CD14-positive monocyte (primary cell): ENCODE measurements around the gene B3GNT2. TPM values are rescaled to one million over a fixed set of nuclear protein-coding genes. Genes with fewer than 3 reads are reported as not detected.

Experiments
- DNase-seq, 3 donors: peaks; one replicate each; pipeline ENCODE4 v3.0.0-alpha.2; 2011 to 2022
- H2AFZ ChIP-seq: 2 replicates; pipeline ENCODE4 v1.6.0; 2012; ENCODE audit warnings: mild to moderate bottlenecking, low read depth, low read length, inconsistent platforms; ENCODE audit not compliant: insufficient read depth, poor library complexity, severe bottlenecking
- H3K27ac ChIP-seq, 2 donors: 1 replicate in 1 of 2; 2 replicates in 1 of 2; pipeline ENCODE4 v1.5.1; 2012 to 2013; ENCODE audit warnings: low read length in 2 of 2, control low read depth in 1 of 2, inconsistent platforms in 1 of 2, low read depth in 1 of 2, mild to moderate bottlenecking in 1 of 2
- H3K27me3 ChIP-seq, 2 donors: one replicate each; pipeline versions ENCODE4 v1.6.0 to v1.6.1; 2011 to 2013; ENCODE audit warnings: low read length in 2 of 2; ENCODE audit not compliant: control insufficient read depth in 2 of 2, insufficient read depth in 2 of 2
- H3K36me3 ChIP-seq, 2 donors: replicated peaks in 1 of 2; 1 replicate in 1 of 2; 2 replicates in 1 of 2; pipeline versions ENCODE4 v1.5.1 to v1.6.1; 2012 to 2013; ENCODE audit warnings: low read length in 2 of 2, control low read depth in 1 of 2, inconsistent platforms in 1 of 2, mild to moderate bottlenecking in 1 of 2; ENCODE audit not compliant: insufficient read depth in 2 of 2, control insufficient read depth in 1 of 2
- H3K4me1 ChIP-seq, 2 donors: 1 replicate in 1 of 2; 2 replicates in 1 of 2; pipeline versions ENCODE4 v1.5.1 to v1.6.1; 2012 to 2013; ENCODE audit warnings: low read length in 2 of 2, control low read depth in 1 of 2, inconsistent platforms in 1 of 2, mild to moderate bottlenecking in 1 of 2, moderate library complexity in 1 of 2; ENCODE audit not compliant: insufficient read depth in 2 of 2, control insufficient read depth in 1 of 2
- H3K4me2 ChIP-seq: replicated peaks from 2 replicates; pipeline ENCODE3; 2012; ENCODE audit warnings: low read length, moderate library complexity, mild to moderate bottlenecking; ENCODE audit not compliant: poor library complexity, severe bottlenecking; ENCODE audit errors: extremely low read depth
- H3K4me3 ChIP-seq, 3 experiments: fragments of 200-600 bp in 1 of 3; sonication (generic) in 1 of 3; replicated peaks in 1 of 3; 1 replicate in 2 of 3; 2 replicates in 1 of 3; pipeline ENCODE4 v1.5.1; 2011 to 2013; ENCODE audit warnings: low read length in 3 of 3, mild to moderate bottlenecking in 3 of 3, control low read depth in 2 of 3, low read depth in 2 of 3, inconsistent platforms in 1 of 3, moderate library complexity in 1 of 3
- H3K79me2 ChIP-seq: 2 replicates; pipeline ENCODE4 v1.6.0; 2012; ENCODE audit warnings: mild to moderate bottlenecking, control low read depth, inconsistent platforms, low read length, moderate library complexity; ENCODE audit not compliant: insufficient read depth
- H3K9ac ChIP-seq: 2 replicates; pipeline ENCODE4 v1.6.0; 2017; ENCODE audit warnings: low read length, mild to moderate bottlenecking; ENCODE audit not compliant: insufficient read depth, poor library complexity, severe bottlenecking
- H3K9me3 ChIP-seq, 2 donors: replicated peaks in 1 of 2; 1 replicate in 1 of 2; 2 replicates in 1 of 2; pipeline versions ENCODE4 v1.5.1 to v1.6.1; 2012 to 2013; ENCODE audit warnings: low read length in 2 of 2, control low read depth in 1 of 2; ENCODE audit not compliant: control insufficient read depth in 1 of 2, insufficient read depth in 1 of 2
- H4K20me1 ChIP-seq: 2 replicates; pipeline ENCODE4 v1.6.0; 2012; ENCODE audit warnings: mild to moderate bottlenecking, low read length, control low read depth, moderate library complexity; ENCODE audit not compliant: insufficient read depth
- H3K27ac Mint-ChIP-seq, 7 donors: one replicate each; pipeline ENCODE4 v1.8.0; 2020; ENCODE audit warnings: mild to moderate bottlenecking in 7 of 7, mixed read lengths in 7 of 7, moderate library complexity in 6 of 7, inconsistent platforms in 2 of 7
- H3K27me3 Mint-ChIP-seq, 3 donors: one replicate each; pipeline ENCODE4 v1.8.0; 2021 to 2022; ENCODE audit warnings: low read depth in 3 of 3, mild to moderate bottlenecking in 3 of 3, mixed read lengths in 3 of 3, moderate library complexity in 3 of 3, inconsistent platforms in 1 of 3
- H3K36me3 Mint-ChIP-seq, 2 donors: one replicate each; pipeline ENCODE4 v1.8.0; 2020; ENCODE audit warnings: mixed read lengths in 2 of 2, inconsistent platforms in 1 of 2, mild to moderate bottlenecking in 1 of 2
- H3K4me1 Mint-ChIP-seq: one replicate; pipeline ENCODE4 v1.8.0; 2020; ENCODE audit warnings: mild to moderate bottlenecking, mixed read lengths
- H3K4me3 Mint-ChIP-seq, 2 donors: one replicate each; pipeline ENCODE4 v1.8.0; 2020; ENCODE audit warnings: mild to moderate bottlenecking in 2 of 2, mixed read lengths in 2 of 2, moderate library complexity in 1 of 2
- H3K9me3 Mint-ChIP-seq, 7 donors: one replicate each; pipeline ENCODE4 v1.8.0; 2020 to 2022; ENCODE audit warnings: mixed read lengths in 7 of 7, mild to moderate bottlenecking in 6 of 7, moderate library complexity in 6 of 7, inconsistent platforms in 2 of 7
- WGBS: methylation state at CpG from one replicate; pipeline ENCODE4 v1.1.5; 2013; ENCODE audit warnings: missing lambda C conversion rate; ENCODE audit not compliant: insufficient coverage; 5-methylcytosine and 5-hydroxymethylcytosine counted together
- intact Hi-C, 2 donors: fragments of 100-400 bp; cut with micrococcal nuclease; formaldehyde crosslinking; loops; one replicate each; pipeline versions ENCODE4 v1.15.0 to v1.15.1; 2023
- polyA plus RNA-seq, 3 donors: library from polyadenylated mRNA; depleted of rRNA in 1 of 3; unstranded in 2 of 3; stranded (reverse) in 1 of 3; fragments of 300-500 nt in 2 of 3; fragments of >200 nt in 1 of 3; fragmentation: Illumina TruSeq in 2 of 3; gene quantifications; 1 replicate in 2 of 3; 2 replicates in 1 of 3; pipeline ENCODE4 v1.2.3, GENCODE V29; 2012 to 2021
- TF ChIP-seq, protein P1 (sequence below): fragments of 200-600 bp; IDR thresholded peaks from one replicate; pipeline ENCODE4 v1.8.0; 2022; ENCODE audit warnings: antibody characterized with exemption, mild to moderate bottlenecking

B3GNT2 gene
- polyA plus RNA-seq, 3 donors = 15.9 to 34.7 (median 18.5) TPM

DNA sequence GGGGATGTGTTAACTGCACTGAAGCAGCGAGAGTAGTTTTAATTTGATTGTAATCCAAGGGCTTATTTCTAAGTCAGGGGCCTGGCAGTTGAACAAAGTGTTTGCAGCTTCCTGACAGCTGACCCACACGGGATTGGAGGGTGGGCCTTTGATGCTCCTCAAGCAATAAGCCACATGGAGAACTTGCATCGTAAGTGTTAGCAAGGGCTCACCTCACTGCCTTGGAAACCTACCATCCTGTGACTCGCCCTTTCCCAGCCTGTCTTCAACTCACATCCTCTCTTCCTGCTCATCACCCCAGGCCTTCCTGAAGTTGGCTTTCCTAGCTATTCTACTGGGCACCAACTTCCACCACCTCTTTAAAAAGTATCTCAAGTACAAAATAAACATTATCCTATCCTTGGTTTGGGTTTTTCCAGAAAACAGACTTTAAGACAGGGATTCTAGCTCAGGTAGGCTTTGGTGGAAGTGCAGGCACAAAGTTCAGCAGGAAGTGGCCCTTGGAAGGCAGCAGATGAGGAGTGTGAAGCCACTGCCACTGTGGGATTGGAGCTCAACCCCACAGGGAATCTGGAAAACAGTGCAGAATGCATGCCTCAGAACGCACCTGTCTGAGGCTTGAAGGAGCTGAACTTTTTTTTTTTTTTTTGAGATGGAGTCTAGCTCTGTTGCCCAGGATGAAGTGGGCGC is 31.6 kb downstream of the B3GNT2 start:
- no peak overlapping the region for H3K9ac ChIP-seq
- peaks cover 53% of the 10 kb centered on the region for H4K20me1 ChIP-seq
- H3K27me3 ChIP-seq = no peaks in the 10 kb centered on the region
- no peak overlapping the region for H3K4me3 Mint-ChIP-seq
- no peaks in the 10 kb centered on the region for H3K27me3 Mint-ChIP-seq
- DNase-seq = no peak
- peaks cover 21% of the 10 kb centered on the region for H3K4me1 Mint-ChIP-seq
- H2AFZ ChIP-seq = no peak overlapping the region
- H3K4me2 ChIP-seq = no peak overlapping the region
- 70% methylated on average over 5 of the region's 6 CpGs for WGBS
- H3K27ac Mint-ChIP-seq = peak overlapping the region in 2 of 7 donors; percentile 37 to 62
- TF ChIP-seq, protein P1, sequence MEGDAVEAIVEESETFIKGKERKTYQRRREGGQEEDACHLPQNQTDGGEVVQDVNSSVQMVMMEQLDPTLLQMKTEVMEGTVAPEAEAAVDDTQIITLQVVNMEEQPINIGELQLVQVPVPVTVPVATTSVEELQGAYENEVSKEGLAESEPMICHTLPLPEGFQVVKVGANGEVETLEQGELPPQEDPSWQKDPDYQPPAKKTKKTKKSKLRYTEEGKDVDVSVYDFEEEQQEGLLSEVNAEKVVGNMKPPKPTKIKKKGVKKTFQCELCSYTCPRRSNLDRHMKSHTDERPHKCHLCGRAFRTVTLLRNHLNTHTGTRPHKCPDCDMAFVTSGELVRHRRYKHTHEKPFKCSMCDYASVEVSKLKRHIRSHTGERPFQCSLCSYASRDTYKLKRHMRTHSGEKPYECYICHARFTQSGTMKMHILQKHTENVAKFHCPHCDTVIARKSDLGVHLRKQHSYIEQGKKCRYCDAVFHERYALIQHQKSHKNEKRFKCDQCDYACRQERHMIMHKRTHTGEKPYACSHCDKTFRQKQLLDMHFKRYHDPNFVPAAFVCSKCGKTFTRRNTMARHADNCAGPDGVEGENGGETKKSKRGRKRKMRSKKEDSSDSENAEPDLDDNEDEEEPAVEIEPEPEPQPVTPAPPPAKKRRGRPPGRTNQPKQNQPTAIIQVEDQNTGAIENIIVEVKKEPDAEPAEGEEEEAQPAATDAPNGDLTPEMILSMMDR = no peak
- H3K36me3 Mint-ChIP-seq = peaks cover 30 to 40% of the 10 kb centered on the region in 2 donors
- intact Hi-C loops = no loop called here
- no peak overlapping the region for H3K4me3 ChIP-seq
- H3K36me3 ChIP-seq = peaks cover 23 to 32% of the 10 kb centered on the region in 2 donors
- no peaks in the 10 kb centered on the region for H3K9me3 ChIP-seq
- H3K4me1 ChIP-seq = peaks cover 5 to 11% of the 10 kb centered on the region in 2 donors
- peaks cover 41% of the 10 kb centered on the region for H3K79me2 ChIP-seq
- H3K27ac ChIP-seq = no peak overlapping the region
- peaks cover 0 to 2% (median 0%) of the 10 kb centered on the region in 7 donors for H3K9me3 Mint-ChIP-seq

GRCh38 chr2:62229082-62229605 is 33.2 kb downstream of the B3GNT2 start:
- H3K9ac ChIP-seq = no peak overlapping the region
- DNase-seq = no peak
- H3K79me2 ChIP-seq = peaks cover 25% of the 10 kb centered on the region
- H3K36me3 ChIP-seq = peaks cover 12 to 20% of the 10 kb centered on the region in 2 donors
- H3K4me2 ChIP-seq = no peak overlapping the region
- H3K27me3 Mint-ChIP-seq = no peaks in the 10 kb centered on the region
- H3K4me1 Mint-ChIP-seq = peaks cover 18% of the 10 kb centered on the region
- TF ChIP-seq, protein P1 = no peak
- WGBS = 20% methylated on average over 2 of the region's 11 CpGs
- H3K27ac Mint-ChIP-seq = no peak overlapping the region
- H3K4me3 ChIP-seq = no peak overlapping the region
- H2AFZ ChIP-seq = no peak overlapping the region
- no peak overlapping the region for H3K27ac ChIP-seq
- no peaks in the 10 kb centered on the region for H3K9me3 ChIP-seq
- H3K27me3 ChIP-seq = no peaks in the 10 kb centered on the region
- peaks cover 0 to 2% (median 0%) of the 10 kb centered on the region in 7 donors for H3K9me3 Mint-ChIP-seq
- peaks cover 5 to 11% of the 10 kb centered on the region in 2 donors for H3K4me1 ChIP-seq
- intact Hi-C loops = no loop called here
- H3K4me3 Mint-ChIP-seq = no peak overlapping the region
- H4K20me1 ChIP-seq = peaks cover 38% of the 10 kb centered on the region
- H3K36me3 Mint-ChIP-seq = peaks cover 17 to 24% of the 10 kb centered on the region in 2 donors
